ENCODE results near the gene GNG4.

- TF ChIP-seq EZH2phosphoT487 (IDR thresholded peaks at IDR 0.05; ENCODE audit: insufficient read depth, low read depth), result no peak
- TF ChIP-seq EZH2 (IDR thresholded peaks at IDR 0.05; ENCODE audit: insufficient read depth, poor library complexity, severe bottlenecking), result no peak
These were observed 8.4 kb upstream of the GNG4 start for GRCh38 chr1:235657747-235658526.

All from GM23248 (cell line).